Stimulated activated CD8-positive, alpha-beta memory T cell treated with anti-CD3 and anti-CD28 coated beads, Interleukin-12 subunit alpha, Interleukin-12 subunit beta, amount 100 ng/mL, for 24 hours (primary cell): ENCODE results near the gene RNF13.
"Not testable (repeated sequence)": the region's sequence is repeated elsewhere in the genome, so short reads cannot be mapped to it uniquely, and the experiment has no call there.

Source experiments
- DNase-seq: peaks from one replicate; pipeline ENCODE4 v3.0.0-alpha.2; 2020; ENCODE audit errors: extremely low read depth

The RNF13 gene

GRCh38 chr3:149801195-149801594 lies 11.8 kb upstream of the RNF13 start:
- DNase-seq: no peak

GRCh38 chr3:149801639-149802038 lies 11.4 kb upstream of the RNF13 start:
- DNase-seq: no peak

- no peak for DNase-seq
Measured at GRCh38 chr3:149806171-149806778, 6.7 kb upstream of the RNF13 start.

- no peak for DNase-seq
Measured at GRCh38 chr3:149808209-149808829, 4.7 kb upstream of the RNF13 start.

DNA sequence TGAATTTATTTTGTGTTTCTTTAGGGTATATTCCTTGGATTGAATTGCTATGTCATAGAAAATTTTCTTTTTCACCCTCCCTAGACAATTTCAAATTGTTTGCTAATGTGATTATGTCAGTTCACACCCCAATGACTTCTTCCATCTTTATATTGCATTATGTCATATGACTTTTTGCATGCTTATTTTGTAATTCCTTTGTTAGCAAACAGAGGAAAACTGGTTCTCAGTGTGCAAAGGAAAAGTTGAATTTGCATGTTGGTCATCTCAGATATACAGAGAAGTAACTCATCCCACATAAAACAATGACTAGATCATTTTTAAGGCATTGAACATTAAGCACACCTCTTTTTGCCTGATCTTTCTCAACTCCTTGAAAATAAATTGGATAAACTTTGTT lies 3.3 kb upstream of the RNF13 start:
- DNase-seq: no peak

DNA sequence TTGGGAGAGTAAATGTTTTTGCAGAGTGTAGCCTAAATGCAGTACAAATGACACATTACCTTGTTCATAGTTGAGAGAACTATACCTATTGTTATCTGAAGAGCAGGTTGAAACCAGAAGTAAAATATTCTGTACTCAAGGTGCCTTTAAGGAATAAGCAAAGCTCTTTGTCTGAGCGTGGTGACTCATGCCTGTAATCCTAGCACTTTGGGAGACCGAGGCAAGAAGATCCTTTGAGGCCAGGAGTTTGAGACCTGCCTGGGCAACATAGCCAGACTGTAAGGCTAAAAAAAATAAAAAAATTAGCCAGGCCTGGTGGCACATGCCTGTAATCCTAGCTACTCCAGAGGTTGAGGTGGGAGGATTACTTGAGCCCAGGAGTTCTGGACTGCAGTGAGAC lies 2.2 kb upstream of the RNF13 start:
- no peak for DNase-seq

GRCh38 chr3:149812165-149812605 lies 830 bp upstream of the RNF13 start:
- no peak for DNase-seq

GRCh38 chr3:149813367-149814281 lies 609 bp downstream of the RNF13 start:
- no peak for DNase-seq

DNA sequence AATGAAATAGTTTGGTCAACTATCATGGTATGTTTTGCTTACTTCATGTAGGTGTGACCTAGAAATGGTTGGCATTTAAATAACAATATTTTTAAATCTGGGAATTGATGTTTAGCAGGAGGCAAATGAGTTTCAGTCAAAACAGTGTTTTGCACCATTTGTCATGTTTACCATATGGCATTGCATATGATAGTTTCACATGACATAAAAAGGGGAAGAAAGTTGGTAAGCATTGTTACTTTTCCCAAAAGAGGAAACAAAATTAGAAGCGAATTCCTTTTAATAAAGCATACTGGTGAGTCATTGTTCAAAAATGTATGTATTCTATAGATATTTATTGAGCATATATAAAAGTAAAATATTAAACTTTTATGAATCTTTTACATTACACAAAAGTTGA lies 2.3 kb downstream of the RNF13 start:
- no peak for DNase-seq

- no peak for DNase-seq
Measured at GRCh38 chr3:149815728-149816127, 2.7 kb downstream of the RNF13 start.

GRCh38 chr3:149816311-149816710 lies 3.3 kb downstream of the RNF13 start:
- DNase-seq: no peak

DNA sequence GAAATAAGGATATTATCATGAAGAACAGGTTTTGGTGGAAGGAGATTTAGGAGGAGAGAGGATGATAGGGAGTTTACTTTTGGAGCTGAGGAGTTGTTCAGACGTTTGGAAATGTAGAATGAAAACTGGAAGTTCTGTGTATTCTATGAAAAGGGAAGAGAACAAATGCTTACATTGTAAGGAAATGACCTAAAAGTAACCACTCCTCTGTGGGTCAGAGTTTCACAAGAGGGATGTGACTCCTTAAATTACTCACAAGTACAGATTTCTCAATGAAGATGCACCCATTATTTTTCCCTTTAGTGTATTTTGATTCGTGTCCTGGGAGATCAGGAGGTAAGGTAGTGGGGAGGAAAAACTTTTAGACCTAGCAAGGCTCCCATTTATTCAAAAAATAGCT lies 4.0 kb downstream of the RNF13 start:
- no peak for DNase-seq

- no peak for DNase-seq
Measured at GRCh38 chr3:149819432-149819831, 6.4 kb downstream of the RNF13 start.

- no peak for DNase-seq
Measured at GRCh38 chr3:149820183-149820582, 7.2 kb downstream of the RNF13 start.

GRCh38 chr3:149826636-149827035 lies 13.6 kb downstream of the RNF13 start:
- DNase-seq: no peak

DNA sequence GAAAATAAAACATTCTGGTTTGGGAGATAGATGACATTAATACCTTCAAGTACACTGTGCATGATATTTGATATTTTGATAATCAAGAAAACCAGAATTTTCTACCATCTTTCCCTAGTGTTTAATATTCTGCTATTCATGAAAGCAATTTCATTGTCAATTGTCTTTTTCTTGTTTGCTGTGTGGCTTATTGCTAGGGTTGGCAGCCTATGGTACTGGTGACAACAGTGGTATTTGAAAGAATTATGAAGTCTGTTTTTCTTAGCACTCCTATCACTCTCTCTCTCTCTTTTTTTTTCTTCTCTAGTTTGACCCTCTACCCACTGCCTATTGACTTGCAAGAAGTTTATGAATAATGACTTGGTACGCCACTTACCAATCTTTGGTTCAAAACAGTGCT lies 15.4 kb downstream of the RNF13 start:
- DNase-seq: no peak

DNA sequence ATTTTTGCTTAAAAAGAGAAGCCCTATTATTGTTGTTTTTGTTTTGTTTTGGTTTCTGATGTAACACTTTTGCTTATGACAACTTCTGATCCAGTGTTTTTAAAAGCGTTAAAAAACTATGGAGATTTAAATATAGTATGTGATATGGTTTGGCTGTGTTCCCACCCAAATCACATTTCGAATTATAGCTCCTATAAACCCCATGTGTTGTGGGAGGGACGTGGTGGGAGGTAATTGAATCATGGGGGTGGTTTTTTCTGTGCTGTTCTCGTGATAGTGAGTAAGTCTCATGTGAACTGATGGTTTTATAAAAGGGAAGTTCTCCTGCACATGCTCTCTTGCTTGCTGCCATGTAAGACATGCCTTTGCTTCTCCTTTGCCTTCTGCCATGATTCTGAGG lies 16.6 kb downstream of the RNF13 start:
- DNase-seq: not testable (repeated sequence)

- no peak for DNase-seq
Measured at GRCh38 chr3:149830902-149831301, 17.9 kb downstream of the RNF13 start.

- DNase-seq: no peak
Measured at GRCh38 chr3:149831321-149831720, 18.3 kb downstream of the RNF13 start.

DNA sequence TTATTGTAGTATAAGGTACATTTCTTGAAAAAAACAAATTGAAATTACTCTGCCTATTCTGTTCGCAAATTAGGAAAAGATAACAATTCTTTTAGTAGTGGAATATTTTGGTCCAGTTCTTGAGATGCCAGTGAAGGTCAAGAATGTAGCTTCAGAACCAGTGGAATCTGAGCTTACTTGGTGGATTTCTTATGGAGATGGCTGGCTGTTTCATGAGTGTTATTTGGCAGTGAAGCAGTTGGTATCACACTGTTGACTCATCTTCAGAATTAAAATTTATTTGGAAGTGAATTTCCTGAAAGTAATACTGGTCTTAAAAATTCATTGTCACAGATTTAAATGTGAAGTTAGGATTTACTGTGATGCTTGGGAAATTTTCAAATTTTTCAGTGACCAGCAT lies 19.1 kb downstream of the RNF13 start:
- DNase-seq: no peak

DNA sequence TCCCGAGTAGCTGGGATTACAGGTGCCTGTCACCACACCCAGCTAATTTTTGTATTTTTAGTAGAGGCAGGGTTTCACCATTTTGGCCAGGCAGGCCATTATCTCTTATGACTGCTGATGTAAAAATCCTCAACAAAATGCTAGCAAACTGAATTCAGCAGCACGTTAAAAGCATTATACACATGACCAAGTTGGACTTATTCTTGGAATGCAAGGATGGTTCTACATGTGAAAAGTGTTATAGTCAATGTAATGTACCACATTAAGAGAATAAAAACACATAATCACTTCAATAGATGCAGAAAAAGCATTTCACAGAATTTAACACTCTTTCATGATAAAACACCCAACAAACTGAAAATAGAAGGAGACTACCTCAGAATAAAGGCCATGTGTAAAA lies 20.2 kb downstream of the RNF13 start:
- no peak for DNase-seq

- not testable (repeated sequence) for DNase-seq
Measured at GRCh38 chr3:149838491-149838890, 25.5 kb downstream of the RNF13 start.

DNA sequence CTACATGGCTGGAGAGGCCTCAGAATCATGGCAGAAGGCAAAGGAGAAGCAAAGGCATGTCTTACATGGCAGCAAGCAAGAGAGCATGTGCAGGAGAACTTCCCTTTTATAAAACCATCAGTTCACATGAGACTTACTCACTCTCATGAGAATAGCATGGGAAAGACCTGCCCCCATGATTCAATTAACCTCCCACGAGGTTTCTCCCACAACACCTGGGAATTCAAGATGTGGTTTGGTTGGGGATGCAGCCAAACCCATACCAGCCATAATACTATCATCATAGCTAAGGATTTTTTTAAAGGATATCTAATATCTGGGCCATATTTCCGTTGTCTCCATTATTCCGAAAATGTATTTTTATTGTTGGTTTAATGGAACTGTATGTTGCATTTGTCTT lies 26.5 kb downstream of the RNF13 start:
- not testable (repeated sequence) for DNase-seq
